ENCODE results near the gene FAM72D. TPM values are rescaled to one million over a fixed set of nuclear protein-coding genes. Genes with fewer than 3 reads are reported as not detected.
"Not testable (repeated sequence)": the region's sequence is repeated elsewhere in the genome, so short reads cannot be mapped to it uniquely, and the experiment has no call there.

Gene FAM72D
- total and polyA plus RNA-seq, 2 of the 8 experiments (the other 6 are each of a cell fraction or from before 2014, with no cell fraction given), result 4.9 to 12.7 TPM

DNA sequence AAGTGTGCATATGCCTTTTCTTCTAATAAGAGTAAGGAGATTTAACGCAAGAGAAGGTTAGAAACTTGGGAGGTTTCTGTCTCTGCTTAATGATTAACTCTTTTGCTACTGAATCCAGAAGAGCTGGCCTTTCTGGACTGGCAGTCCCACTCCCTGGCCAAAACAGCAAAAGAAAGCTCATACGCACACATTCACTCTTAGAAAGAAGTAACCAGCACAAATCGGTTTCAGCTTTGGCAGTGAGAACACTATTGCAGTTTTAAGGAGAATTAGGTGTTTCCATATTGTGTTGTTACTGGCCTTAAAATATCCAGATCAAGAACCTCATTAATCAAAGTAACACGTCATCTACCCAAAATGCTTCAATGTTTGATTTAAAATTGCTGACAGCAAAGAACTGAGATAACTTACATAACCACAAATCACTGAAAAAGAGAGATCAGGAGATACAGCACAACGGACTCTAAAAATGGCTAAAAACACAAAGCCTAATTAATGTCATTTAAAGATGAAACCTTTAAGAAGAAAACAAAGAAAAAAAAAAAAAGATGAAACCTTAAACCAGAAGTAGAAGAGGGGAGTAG lies 16.9 kb upstream of the FAM72D start:
- FAIRE-seq; CTCF ChIA-PET (ENCODE audit: partially characterized antibody); H3K4me1 ChIP-seq (replicated peaks in 1 of 4; ENCODE audit: control insufficient read depth in 3 of 4, insufficient read depth in 4 of 4, low read length in 3 of 4): not testable (repeated sequence)

DNA sequence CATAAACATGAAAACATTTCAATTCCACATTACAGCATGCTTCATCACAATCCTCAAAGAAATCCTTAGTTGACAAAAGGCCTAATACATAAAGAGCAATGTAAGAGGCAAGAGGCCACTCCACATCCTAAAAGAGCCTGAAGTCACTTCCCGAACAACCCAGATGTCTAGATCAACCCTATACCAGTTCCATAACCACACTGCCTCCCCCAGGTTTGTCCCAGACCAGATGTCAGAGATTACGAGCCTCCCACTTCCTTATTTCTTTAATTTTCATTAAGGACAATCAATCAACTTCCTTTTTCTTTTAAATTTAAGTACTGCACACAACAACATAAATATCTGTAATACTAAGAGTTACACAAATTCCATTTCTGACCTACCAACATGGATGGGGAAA lies 16.0 kb upstream of the FAM72D start:
- CTCF ChIA-PET (ENCODE audit: partially characterized antibody); H2BK12ac ChIP-seq (ENCODE audit: low read depth, low read length); H3K23ac ChIP-seq (ENCODE audit: insufficient read length); H2BK20ac ChIP-seq (ENCODE audit: low read length); H4K8ac ChIP-seq (ENCODE audit: extremely low read depth, insufficient read depth, low read length); H3K4ac ChIP-seq (replicated peaks; ENCODE audit: insufficient read length, low read depth, low read length); DNase-seq (ENCODE audit: low read depth in 1 of 2, low spot score in 2 of 2); H2BK15ac ChIP-seq (ENCODE audit: low read length); POLR2A ChIA-PET (ENCODE audit: partially characterized antibody); H4K5ac ChIP-seq (ENCODE audit: insufficient read length, low read depth, low read length); H2BK5ac ChIP-seq (ENCODE audit: low read depth, low read length); H3K23me2 ChIP-seq (ENCODE audit: low read depth, low read length); H3K36me3 ChIP-seq (ENCODE audit: control insufficient read depth in 2 of 4, insufficient read depth in 4 of 4, low read length in 3 of 4); H3K27ac ChIP-seq (ENCODE audit: low read depth, low read length); H4K20me1 ChIP-seq (replicated peaks in 1 of 2; ENCODE audit: control insufficient read depth in 1 of 2, insufficient read depth in 2 of 2, low read length in 2 of 2); H2BK120ac ChIP-seq (replicated peaks; ENCODE audit: low read depth, low read length); H3K56ac ChIP-seq (replicated peaks; ENCODE audit: insufficient read length, low read depth, low read length); FAIRE-seq; H2AK5ac ChIP-seq (ENCODE audit: low read depth, low read length); H3K14ac ChIP-seq (ENCODE audit: insufficient read length); H3K9ac ChIP-seq (replicated peaks in 1 of 4; ENCODE audit: extremely low read depth in 1 of 4, low read depth in 3 of 4, low read length in 3 of 4); H3K79me2 ChIP-seq (ENCODE audit: control insufficient read depth in 1 of 2, insufficient read depth in 2 of 2, low read length in 2 of 2); H4K91ac ChIP-seq (replicated peaks; ENCODE audit: insufficient read length, low read length); H3K4me3 ChIP-seq (ENCODE audit: extremely low read depth in 1 of 4, insufficient read depth in 2 of 4, low read depth in 3 of 4, low read length in 4 of 4); H3K79me1 ChIP-seq (ENCODE audit: low read depth, low read length); H2AFZ ChIP-seq (ENCODE audit: low read length); H3K4me1 ChIP-seq (replicated peaks in 1 of 4; ENCODE audit: control insufficient read depth in 3 of 4, insufficient read depth in 4 of 4, low read length in 3 of 4); H3K18ac ChIP-seq (ENCODE audit: extremely low read depth, low read length); H3K9me3 ChIP-seq (ENCODE audit: insufficient read depth in 2 of 2, low read depth in 1 of 2, low read length in 1 of 2); H3K27me3 ChIP-seq (replicated peaks in 1 of 4; ENCODE audit: control insufficient read depth in 3 of 4, extremely low read depth in 1 of 4, insufficient read depth in 3 of 4, low read length in 3 of 4); H3K4me2 ChIP-seq (ENCODE audit: insufficient read depth in 1 of 2, low read depth in 2 of 2, low read length in 2 of 2): not testable (repeated sequence)
- WGBS, 2 experiments (ENCODE audit: extremely low coverage in 1 of 2, insufficient coverage in 1 of 2, insufficient read length in 1 of 2, insufficient replicate concordance in 2 of 2, low coverage in 1 of 2, low lambda C conversion rate in 2 of 2, missing lambda C conversion rate in 1 of 2), result 96% methylated on average over 2 of the region's 2 CpGs; no CpG with 5 or more reads in 1 of the 2 experiments

More for the DNA sequence above, 16.9 kb upstream of the FAM72D start:
- H3K18ac ChIP-seq (ENCODE audit: extremely low read depth, low read length); H4K5ac ChIP-seq (ENCODE audit: insufficient read length, low read depth, low read length); H3K14ac ChIP-seq (ENCODE audit: insufficient read length); H3K9me3 ChIP-seq (ENCODE audit: insufficient read depth in 2 of 2, low read depth in 1 of 2, low read length in 1 of 2); H3K23me2 ChIP-seq (ENCODE audit: low read depth, low read length); H3K79me1 ChIP-seq (ENCODE audit: low read depth, low read length); H2BK120ac ChIP-seq (replicated peaks; ENCODE audit: low read depth, low read length); H3K56ac ChIP-seq (replicated peaks; ENCODE audit: insufficient read length, low read depth, low read length); H2BK15ac ChIP-seq (ENCODE audit: low read length); DNase-seq (ENCODE audit: low read depth in 1 of 2, low spot score in 2 of 2); H3K9ac ChIP-seq (replicated peaks in 1 of 4; ENCODE audit: extremely low read depth in 1 of 4, low read depth in 3 of 4, low read length in 3 of 4); H3K79me2 ChIP-seq (ENCODE audit: control insufficient read depth in 1 of 2, insufficient read depth in 2 of 2, low read length in 2 of 2); H2BK5ac ChIP-seq (ENCODE audit: low read depth, low read length); H3K4me2 ChIP-seq (ENCODE audit: insufficient read depth in 1 of 2, low read depth in 2 of 2, low read length in 2 of 2); H3K4me3 ChIP-seq (ENCODE audit: extremely low read depth in 1 of 4, insufficient read depth in 2 of 4, low read depth in 3 of 4, low read length in 4 of 4); H3K4ac ChIP-seq (replicated peaks; ENCODE audit: insufficient read length, low read depth, low read length); H4K91ac ChIP-seq (replicated peaks; ENCODE audit: insufficient read length, low read length); H4K20me1 ChIP-seq (replicated peaks in 1 of 2; ENCODE audit: control insufficient read depth in 1 of 2, insufficient read depth in 2 of 2, low read length in 2 of 2); H4K8ac ChIP-seq (ENCODE audit: extremely low read depth, insufficient read depth, low read length); H3K23ac ChIP-seq (ENCODE audit: insufficient read length); POLR2A ChIA-PET (ENCODE audit: partially characterized antibody); H2AFZ ChIP-seq (ENCODE audit: low read length); H2AK5ac ChIP-seq (ENCODE audit: low read depth, low read length); H3K27me3 ChIP-seq (replicated peaks in 1 of 4; ENCODE audit: control insufficient read depth in 3 of 4, extremely low read depth in 1 of 4, insufficient read depth in 3 of 4, low read length in 3 of 4); H2BK20ac ChIP-seq (ENCODE audit: low read length); H2BK12ac ChIP-seq (ENCODE audit: low read depth, low read length); H3K27ac ChIP-seq (ENCODE audit: low read depth, low read length); H3K36me3 ChIP-seq (ENCODE audit: control insufficient read depth in 2 of 4, insufficient read depth in 4 of 4, low read length in 3 of 4): not testable (repeated sequence)
- WGBS, 2 experiments (ENCODE audit: extremely low coverage in 1 of 2, insufficient coverage in 1 of 2, insufficient read length in 1 of 2, insufficient replicate concordance in 2 of 2, low coverage in 1 of 2, low lambda C conversion rate in 2 of 2, missing lambda C conversion rate in 1 of 2), result no CpG with 5 or more reads among the region's 5 CpGs
